NCI-H82 treated with DMSO at 0.1 percent for 48 hours (cell line): Measurements from ENCODE around the gene KCNA10.
"Not testable (repeated sequence)": the region's sequence is repeated elsewhere in the genome, so short reads cannot be mapped to it uniquely, and the experiment has no call there.

Experiments
- DNase-seq: peaks from one replicate; lab custom pipeline; 2025; ENCODE audit not compliant: unreplicated experiment; lab: John Stamatoyannopoulos, UW

Gene KCNA10

DNA sequence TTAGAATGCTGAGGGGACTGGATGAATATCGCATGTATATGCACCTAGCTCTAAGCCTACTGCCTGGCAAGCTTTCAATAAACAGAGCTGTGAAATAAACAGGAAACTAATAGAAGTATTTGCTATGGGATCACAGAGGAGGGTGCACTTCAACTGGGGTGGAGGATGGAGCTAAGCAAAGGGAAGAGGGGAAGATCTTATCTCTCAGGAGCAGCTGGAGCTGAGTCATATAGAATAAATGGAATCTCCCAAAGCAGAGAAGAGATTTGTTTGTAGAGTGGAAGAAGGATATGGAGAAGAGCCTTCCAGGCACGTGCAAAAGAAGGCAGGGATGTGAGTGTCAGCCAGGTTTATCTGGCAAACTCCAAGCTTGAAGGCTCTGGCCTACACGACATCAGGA, 17.0 kb upstream of the KCNA10 start:
- no peak for DNase-seq

GRCh38 chr1:110533230-110533629, 14.3 kb upstream of the KCNA10 start:
- DNase-seq: no peak

- no peak for DNase-seq
These were observed 10.0 kb upstream of the KCNA10 start for GRCh38 chr1:110529011-110529410.

- no peak for DNase-seq
These were observed 7.3 kb upstream of the KCNA10 start for GRCh38 chr1:110526201-110526780.

GRCh38 chr1:110525249-110525595, 6.2 kb upstream of the KCNA10 start:
- DNase-seq: no peak

- peak; percentile 59 for DNase-seq
These were observed 5.6 kb upstream of the KCNA10 start for GRCh38 chr1:110524311-110525248.

DNA sequence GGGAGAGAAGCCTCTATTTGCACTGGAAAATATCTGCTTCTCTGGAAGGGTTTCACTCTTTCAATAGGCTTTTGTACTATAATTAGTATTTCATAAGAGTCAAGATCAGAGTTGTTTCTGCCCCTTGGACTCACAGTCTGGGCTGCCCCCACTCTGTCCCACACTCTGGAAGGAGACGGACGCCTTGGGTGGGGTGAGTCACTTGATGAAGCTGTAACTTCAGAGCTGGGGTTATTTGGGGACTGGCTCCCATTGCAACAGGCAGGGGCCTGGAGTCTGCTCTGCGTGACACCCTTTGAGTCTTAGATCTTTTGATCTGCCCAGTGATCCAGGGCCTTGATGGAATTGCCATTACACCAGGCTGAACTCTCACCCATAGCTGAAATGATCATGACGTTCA, 4.0 kb upstream of the KCNA10 start:
- no peak for DNase-seq

DNA sequence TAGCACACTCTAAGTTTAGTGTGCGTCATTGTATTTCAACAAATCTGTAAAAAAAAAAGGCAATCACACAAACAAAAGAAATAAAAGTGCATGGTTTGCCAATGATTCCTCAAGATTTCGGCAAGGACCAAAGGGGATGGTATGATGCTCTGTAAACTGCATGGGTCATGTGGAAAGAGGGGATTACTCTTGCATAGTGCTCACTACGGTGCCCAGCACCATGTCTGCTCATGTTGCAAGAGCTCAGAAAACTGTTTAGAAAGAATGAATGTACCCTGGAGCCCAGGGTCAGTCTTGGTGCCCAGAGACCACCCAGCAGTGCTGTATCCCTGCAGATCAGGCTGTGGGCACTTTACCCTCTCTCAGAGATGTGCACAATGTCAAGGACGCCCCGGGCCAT, 3.6 kb upstream of the KCNA10 start:
- no peak for DNase-seq

GRCh38 chr1:110520827-110521226, 1.9 kb upstream of the KCNA10 start:
- no peak for DNase-seq

DNA sequence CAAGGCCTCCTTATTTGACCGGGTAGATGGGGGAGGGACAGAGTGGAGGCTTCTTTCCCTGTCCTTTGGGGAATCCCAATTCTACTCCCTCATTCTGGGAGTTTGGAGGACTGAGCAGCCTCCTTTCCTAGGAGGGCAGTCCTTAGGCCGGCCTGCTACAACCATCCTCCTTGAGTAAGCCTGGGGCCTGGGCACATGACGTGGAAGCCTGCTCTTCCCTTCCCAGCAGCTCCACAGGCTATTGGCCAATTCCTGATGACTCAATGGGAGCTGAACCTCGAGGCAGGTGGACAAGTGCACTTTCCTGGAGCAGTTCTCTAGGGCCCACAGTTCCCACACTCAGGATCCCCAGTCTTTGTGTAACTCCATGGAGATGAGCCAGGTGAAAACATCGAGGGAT, 3.1 kb downstream of the KCNA10 start:
- no peak for DNase-seq

DNA sequence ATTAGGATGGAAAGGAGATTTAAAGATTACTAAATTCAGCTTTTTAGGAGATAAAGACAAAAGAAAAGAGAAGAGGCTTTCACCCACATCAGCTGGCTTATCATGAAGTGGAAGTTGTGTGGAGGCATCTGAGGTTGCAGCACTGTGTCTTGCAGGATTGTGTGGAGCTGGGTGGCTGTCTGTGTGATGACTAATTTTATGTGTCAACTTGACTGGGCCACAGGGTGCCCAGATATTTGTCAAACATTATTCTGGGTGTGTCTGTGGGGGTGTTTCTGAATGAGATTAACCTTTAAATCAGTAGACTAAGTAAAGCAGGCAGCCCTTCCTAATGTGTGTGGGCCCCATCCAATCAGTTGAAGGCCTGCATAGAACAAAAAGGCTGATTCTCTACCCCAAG, 3.9 kb downstream of the KCNA10 start:
- no peak for DNase-seq

GRCh38 chr1:110513511-110513910, 5.5 kb downstream of the KCNA10 start:
- DNase-seq: no peak

DNA sequence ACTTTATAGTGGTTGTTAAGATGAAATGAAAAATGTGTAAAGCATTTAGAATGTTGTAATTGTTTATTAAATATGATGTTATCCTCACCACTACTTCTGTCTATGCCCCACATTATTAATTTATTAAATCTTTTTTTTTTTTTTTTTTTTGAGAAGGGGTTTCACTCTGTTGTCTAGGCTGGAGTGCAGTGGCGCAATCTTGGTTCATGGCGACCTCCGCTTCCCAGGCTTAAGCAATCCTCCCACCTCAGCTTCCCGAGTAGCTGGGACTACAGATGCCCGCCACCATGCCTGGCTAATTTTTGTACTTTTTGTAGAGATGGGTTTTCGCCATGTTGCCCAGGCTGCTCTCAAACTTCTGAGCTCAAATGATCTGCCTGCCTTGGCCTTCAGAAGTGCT, 7.5 kb downstream of the KCNA10 start:
- no peak for DNase-seq

DNA sequence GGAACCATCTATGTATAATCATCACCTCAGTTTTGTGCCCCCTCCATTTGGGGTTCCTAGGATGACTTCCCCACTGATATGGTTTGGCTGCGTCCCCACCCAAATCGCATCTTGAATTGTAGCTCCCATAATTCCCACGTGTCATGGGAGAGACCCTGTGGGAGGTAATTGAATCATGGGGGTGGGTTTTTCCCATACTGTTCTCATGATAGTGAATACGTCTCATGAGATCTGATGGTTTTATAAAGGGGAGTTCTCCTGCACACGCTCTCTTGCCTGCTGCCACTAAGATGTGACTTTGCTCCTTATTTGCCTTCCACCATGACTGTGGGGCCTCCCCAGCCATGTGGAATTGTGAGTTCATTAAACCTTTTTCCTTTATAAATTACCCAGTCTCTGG, 8.1 kb downstream of the KCNA10 start:
- not testable (repeated sequence) for DNase-seq

GRCh38 chr1:110509655-110510054, 9.3 kb downstream of the KCNA10 start:
- DNase-seq: no peak

GRCh38 chr1:110508028-110508940, 10.7 kb downstream of the KCNA10 start:
- no peak for DNase-seq

DNA sequence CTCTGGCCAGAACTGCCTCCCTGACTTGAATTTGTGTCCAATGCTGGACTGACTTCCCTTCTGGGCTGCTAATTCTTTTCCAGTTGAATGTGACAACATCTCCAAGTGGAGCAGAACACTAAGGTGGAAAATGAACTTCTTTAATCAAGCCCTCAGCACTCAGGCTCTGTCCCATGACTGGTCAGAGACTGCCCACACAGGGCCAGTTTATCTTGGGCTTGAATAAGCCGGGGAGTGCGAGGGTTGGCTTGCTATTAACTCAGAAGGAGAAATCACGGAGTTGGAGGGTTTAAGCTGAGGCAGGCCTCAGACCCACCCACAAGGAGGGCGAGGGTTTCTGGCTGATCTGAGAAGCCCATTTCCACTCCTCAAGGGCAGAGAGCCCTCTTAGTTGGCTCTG, 12.4 kb downstream of the KCNA10 start:
- DNase-seq: no peak

DNA sequence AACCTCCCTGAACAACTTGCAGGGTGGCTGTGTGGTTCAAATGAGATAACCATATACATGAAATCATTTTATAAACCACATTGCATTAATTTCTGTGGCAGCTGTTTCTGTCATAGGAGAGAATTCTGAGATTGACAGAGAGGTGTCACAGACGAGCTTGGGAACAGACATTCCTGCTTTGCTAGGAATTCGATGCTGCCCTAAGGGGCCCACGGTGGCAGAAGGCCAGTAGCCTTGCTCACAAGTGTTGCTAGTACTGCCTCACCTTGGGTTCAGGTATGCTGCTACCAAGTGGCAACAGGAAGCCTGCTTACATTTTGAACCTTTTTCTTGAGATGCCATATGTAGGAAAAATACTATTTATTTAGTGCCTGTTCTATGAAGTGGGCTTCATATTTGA, 13.4 kb downstream of the KCNA10 start:
- DNase-seq: no peak

DNA sequence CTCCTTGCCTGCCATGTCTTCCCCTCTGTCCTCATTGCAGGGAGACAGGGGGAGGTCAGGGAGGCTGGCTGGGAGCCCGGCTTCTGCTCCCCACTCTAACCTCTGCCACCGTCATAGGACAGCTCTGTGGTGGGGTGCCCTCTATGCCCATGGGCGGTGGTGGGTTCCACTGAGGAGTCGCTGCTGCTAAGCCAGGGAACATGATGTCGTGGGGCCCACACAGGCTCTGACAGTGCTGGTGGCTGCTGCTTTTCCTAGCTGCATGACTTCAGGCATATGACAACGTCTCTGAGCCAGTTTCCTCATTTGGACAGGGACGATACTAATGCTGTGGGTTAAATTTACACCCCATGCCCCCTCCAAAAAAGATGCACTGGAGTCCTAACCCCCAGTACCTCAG, 14.7 kb downstream of the KCNA10 start:
- no peak for DNase-seq

DNA sequence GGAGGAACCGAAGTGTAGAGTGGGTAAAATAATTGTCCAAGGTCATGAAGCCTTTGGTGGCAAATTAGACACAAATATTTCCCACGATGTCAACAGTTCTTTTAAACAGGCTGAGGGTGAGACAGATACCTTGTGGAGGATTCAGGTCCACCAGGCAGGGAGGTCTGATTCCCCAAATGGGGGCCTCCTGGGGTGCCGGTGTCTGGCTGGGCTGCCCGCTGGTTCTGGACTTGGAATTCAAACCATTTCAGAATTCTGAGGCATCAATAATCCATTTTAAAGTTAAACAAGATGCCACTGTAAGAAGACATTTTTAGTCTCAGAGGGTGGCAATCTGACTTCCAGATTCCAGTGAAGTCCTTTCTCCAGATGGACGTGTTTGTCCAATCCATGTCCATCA, 15.5 kb downstream of the KCNA10 start:
- no peak for DNase-seq

GRCh38 chr1:110502402-110503151, 16.4 kb downstream of the KCNA10 start:
- DNase-seq: no peak
